Esophagus muscularis mucosa (tissue), 4 donors: ENCODE results near the gene ZNF536. TPM values are rescaled to one million over a fixed set of nuclear protein-coding genes. Genes with fewer than 3 reads are reported as not detected.

Experiments
- DNase-seq: peaks from one replicate; pipeline ENCODE4 v3.0.0-alpha.2; 2017; ENCODE audit errors: extremely low spot score
- H3K27ac ChIP-seq, 4 donors: fragments of 200-600 bp; sonication (generic); replicated peaks in 1 of 4; 1 replicate in 3 of 4; 2 replicates in 1 of 4; pipeline ENCODE4 v1.5.1; 2016 to 2019; ENCODE audit warnings: mild to moderate bottlenecking in 1 of 4
- H3K27me3 ChIP-seq, 4 donors: fragments of 200-600 bp; sonication (generic); one replicate each; pipeline versions ENCODE4 v1.5.1 to v1.6.0; 2016 to 2019
- H3K36me3 ChIP-seq, 4 donors: fragments of 200-600 bp; sonication (generic); one replicate each; pipeline ENCODE4 v1.5.1; 2016 to 2019
- H3K4me1 ChIP-seq, 4 donors: fragments of 200-600 bp; sonication (generic); one replicate each; pipeline ENCODE4 v1.5.1; 2016 to 2019
- H3K4me3 ChIP-seq, 4 donors: fragments of 200-600 bp; sonication (generic); 1 replicate in 2 of 4; 2 replicates in 2 of 4; pipeline ENCODE4 v1.5.1; 2016 to 2019; ENCODE audit warnings: mild to moderate bottlenecking in 4 of 4, moderate library complexity in 1 of 4
- H3K9me3 ChIP-seq, 4 donors: fragments of 200-600 bp; sonication (generic); 1 replicate in 3 of 4; 2 replicates in 1 of 4; pipeline ENCODE4 v1.5.1; 2016 to 2019
- CTCF ChIP-seq, 3 experiments: fragments of 200-600 bp in 2 of 3; fragments of 450-650 bp in 1 of 3; sonication (generic) in 2 of 3; IDR thresholded peaks; one replicate each; pipeline ENCODE4 v1.5.1; 2017 to 2019; ENCODE audit warnings: antibody characterized with exemption in 3 of 3, mild to moderate bottlenecking in 2 of 3, moderate library complexity in 1 of 3
- EP300 ChIP-seq: sonication (generic); formaldehyde crosslinking; IDR thresholded peaks from one replicate; pipeline ENCODE4 v1.6.1; 2017; ENCODE audit warnings: antibody characterized with exemption
- POLR2A ChIP-seq: fragments of 450-650 bp; IDR thresholded peaks from one replicate; pipeline ENCODE4 v1.6.1; 2017; ENCODE audit warnings: antibody characterized with exemption, moderate library complexity, mild to moderate bottlenecking, low read depth
- POLR2AphosphoS5 ChIP-seq, 2 donors: sonication (generic); formaldehyde crosslinking; IDR thresholded peaks; one replicate each; pipeline ENCODE4 v1.6.1; 2017; ENCODE audit warnings: antibody characterized with exemption in 2 of 2
- WGBS: methylation state at CpG from one replicate; pipeline ENCODE4 v1.1.5; 2018; 5-methylcytosine and 5-hydroxymethylcytosine counted together
- intact Hi-C: fragments of 100-400 bp; cut with DNase I; formaldehyde crosslinking; loops from one replicate; pipeline ENCODE4 v1.15.1; 2023
- total RNA-seq, 4 donors: library from RNA; depleted of rRNA; stranded (reverse); fragments of >200 nt; gene quantifications; one replicate each; pipeline versions ENCODE4 v1.1.0 to v1.2.1, GENCODE V29; 2016

The ZNF536 gene
- total RNA-seq, 4 donors from 2014 or later, result 2.5 to 7.3 (median 5.6) TPM

DNA sequence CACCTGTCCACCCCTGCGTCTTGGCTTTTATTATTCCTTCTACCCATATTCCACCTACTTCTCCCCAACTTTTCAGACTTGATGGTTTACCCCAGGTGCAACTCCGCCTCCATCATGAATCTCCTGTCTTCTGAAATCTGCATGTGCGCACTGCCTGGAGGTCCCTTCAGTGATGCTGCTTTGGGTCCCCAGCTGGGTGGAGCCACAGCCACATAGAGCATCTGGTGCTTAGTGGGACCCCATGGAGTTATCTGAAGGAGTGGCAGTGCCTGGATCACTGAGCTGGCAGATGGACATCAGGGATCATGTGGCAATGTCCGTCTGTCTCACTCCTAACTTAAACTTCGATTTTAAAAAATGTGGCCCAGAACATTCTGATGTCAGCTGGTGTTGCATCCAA, 13.5 kb downstream of the ZNF536 start:
- WGBS, result 96% methylated on average over 5 of the region's 5 CpGs
- H3K4me1 ChIP-seq, result peaks cover 0 to 3% (median 0%) of the 10 kb centered on the region in 4 donors
- H3K9me3 ChIP-seq, result no peaks in the 10 kb centered on the region
- intact Hi-C loops, result no loop called here
- no peak overlapping the region for H3K27ac ChIP-seq
- H3K36me3 ChIP-seq, result no peaks in the 10 kb centered on the region
- TF ChIP-seq CTCF (IDR thresholded peaks at IDR 0.05), result no peak
- TF ChIP-seq EP300, result no peak
- TF ChIP-seq POLR2A, result no peak
- TF ChIP-seq POLR2AphosphoS5 (IDR thresholded peaks at IDR 0.05), result no peak
- DNase-seq, result no peak
- H3K4me3 ChIP-seq, result no peak overlapping the region
- peaks cover 0 to 40% (median 0%) of the 10 kb centered on the region in 4 donors for H3K27me3 ChIP-seq

DNA sequence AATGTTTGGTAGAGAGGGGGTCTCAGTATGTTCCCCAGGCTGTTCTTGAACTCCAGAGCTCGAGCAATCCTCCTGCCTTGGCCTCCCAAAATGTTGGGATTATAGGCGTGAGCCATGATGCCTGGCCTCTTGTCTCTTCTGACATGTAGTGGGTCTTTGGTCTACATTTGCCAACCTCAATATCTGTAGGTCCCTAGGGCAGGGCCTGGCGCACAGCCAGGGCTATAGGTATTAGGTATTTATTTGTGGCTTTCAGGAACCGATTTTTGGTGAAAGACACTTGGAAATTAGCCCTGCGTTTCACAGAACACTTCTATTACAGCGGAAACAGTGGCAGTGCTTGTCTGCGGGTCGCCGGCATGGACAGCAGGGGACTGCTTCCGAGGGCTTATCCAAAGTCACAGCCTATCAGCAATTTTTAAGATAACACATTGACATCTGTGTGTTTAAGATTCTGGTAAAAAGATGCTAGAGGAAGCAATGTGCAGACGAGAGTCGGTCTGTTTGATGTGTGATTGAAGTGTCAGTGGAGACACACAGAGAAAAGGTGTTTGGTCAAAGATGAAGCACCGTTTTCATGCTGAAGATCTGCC, 14.5 kb downstream of the ZNF536 start:
- H3K27ac ChIP-seq, result no peak overlapping the region
- peaks cover 0 to 39% (median 0%) of the 10 kb centered on the region in 4 donors for H3K27me3 ChIP-seq
- H3K4me3 ChIP-seq, result no peak overlapping the region
- no peak for DNase-seq
- WGBS, result 76% methylated on average over 13 of the region's 13 CpGs
- peaks cover 0 to 3% (median 0%) of the 10 kb centered on the region in 4 donors for H3K4me1 ChIP-seq
- H3K9me3 ChIP-seq, result no peaks in the 10 kb centered on the region
- H3K36me3 ChIP-seq, result no peaks in the 10 kb centered on the region
- TF ChIP-seq CTCF (IDR thresholded peaks at IDR 0.05) (no peak), POLR2AphosphoS5 (IDR thresholded peaks at IDR 0.05) (no peak), POLR2A (no peak), EP300 (no peak)
- intact Hi-C loops, result no loop called here

GRCh38 chr19:30387311-30388115, 15.3 kb downstream of the ZNF536 start:
- TF ChIP-seq POLR2A (no peak), POLR2AphosphoS5 (IDR thresholded peaks at IDR 0.05) (no peak), CTCF (IDR thresholded peaks at IDR 0.05) (no peak), EP300 (no peak)
- no peak overlapping the region for H3K27ac ChIP-seq
- WGBS, result 60% methylated on average over 4 of the region's 12 CpGs
- no peak for DNase-seq
- no peak overlapping the region for H3K4me3 ChIP-seq
- H3K27me3 ChIP-seq, result peaks cover 0 to 39% (median 0%) of the 10 kb centered on the region in 4 donors
- no peaks in the 10 kb centered on the region for H3K9me3 ChIP-seq
- intact Hi-C loops, result no loop called here
- peaks cover 0 to 3% (median 0%) of the 10 kb centered on the region in 4 donors for H3K4me1 ChIP-seq
- H3K36me3 ChIP-seq, result no peaks in the 10 kb centered on the region

GRCh38 chr19:30388327-30388726, 16.1 kb downstream of the ZNF536 start:
- WGBS, result 89% methylated on average over 9 of the region's 9 CpGs
- Histone ChIP-seq H3K4me3 (no peak overlapping the region), H3K4me1 (peaks cover 0 to 3% (median 0%) of the 10 kb centered on the region in 4 donors), H3K27ac (no peak overlapping the region), H3K27me3 (peaks cover 0 to 42% (median 0%) of the 10 kb centered on the region in 4 donors), H3K9me3 (no peaks in the 10 kb centered on the region), H3K36me3 (no peaks in the 10 kb centered on the region)
- no peak for DNase-seq
- no peak for TF ChIP-seq POLR2A
- TF ChIP-seq EP300, result no peak
- TF ChIP-seq CTCF (IDR thresholded peaks at IDR 0.05), result no peak
- no peak for TF ChIP-seq POLR2AphosphoS5 (IDR thresholded peaks at IDR 0.05)
- intact Hi-C loops, result no loop called here
